IMR-90 (cell line): ENCODE results near the gene KDF1. TPM values are rescaled to one million over a fixed set of nuclear protein-coding genes. Genes with fewer than 3 reads are reported as not detected.

ENCODE experiments used
- ATAC-seq: fragments of 200-7000 bp; cut with Tn5 transposase; 2 replicates; pipeline ENCODE4 v1.9.1; 2020; ENCODE audit warnings: low read depth, mild to moderate bottlenecking, moderate library complexity
- BruUV-seq: library from RNA; stranded (reverse); fragments of 400-500 nt; replicated peaks from 2 replicates; lab custom pipeline; 2021; lab: Mats Ljungman, UMichigan
- CTCF ChIA-PET: fragments of 300-600 bp; formaldehyde crosslinking; extraction: SDS; loops from one replicate; lab custom pipeline; 2021; ENCODE audit warnings: antibody characterized with exemption; lab: Yijun Ruan, JAX
- POLR2A ChIA-PET: fragments of 300-600 bp; sonication (Branson Sonifier 250); formaldehyde crosslinking; loops from one replicate; lab custom pipeline; 2022; ENCODE audit warnings: antibody characterized with exemption; ENCODE audit not compliant: unreplicated experiment; lab: Charles Lee
- DNase-seq: peaks from one replicate; pipeline ENCODE4 v3.0.0; 2013
- H2AFZ ChIP-seq: replicated peaks from 2 replicates; pipeline ENCODE3; 2013; ENCODE audit warnings: low read length, mild to moderate bottlenecking; ENCODE audit not compliant: poor library complexity
- H2AK5ac ChIP-seq: 2 replicates; pipeline ENCODE4 v1.6.1; 2013; ENCODE audit warnings: low read depth, low read length, inconsistent platforms
- H2AK9ac ChIP-seq: replicated peaks from 2 replicates; pipeline ENCODE3; 2013; ENCODE audit warnings: mild to moderate bottlenecking, low read depth, low read length, moderate library complexity; ENCODE audit not compliant: poor library complexity
- H2BK120ac ChIP-seq: 2 replicates; pipeline ENCODE4 v1.6.1; 2013; ENCODE audit warnings: low read depth, low read length, inconsistent platforms
- H2BK15ac ChIP-seq: 3 replicates; pipeline ENCODE4 v1.6.1; 2013; ENCODE audit warnings: low read depth, low read length, inconsistent platforms
- H2BK20ac ChIP-seq: 2 replicates; pipeline ENCODE4 v1.6.1; 2013; ENCODE audit warnings: low read depth, mild to moderate bottlenecking, inconsistent platforms, low read length, moderate library complexity
- H2BK5ac ChIP-seq: 2 replicates; pipeline ENCODE4 v1.6.1; 2013; ENCODE audit warnings: mild to moderate bottlenecking, low read depth, low read length, inconsistent platforms; ENCODE audit not compliant: poor library complexity, severe bottlenecking
- H3K14ac ChIP-seq: replicated peaks from 2 replicates; pipeline ENCODE4 v1.6.1; 2013; ENCODE audit warnings: low read depth, low read length, inconsistent platforms
- H3K18ac ChIP-seq: 2 replicates; pipeline ENCODE4 v1.6.1; 2013; ENCODE audit warnings: low read depth, low read length, control low read depth
- H3K23ac ChIP-seq: 2 replicates; pipeline ENCODE4 v1.6.1; 2013; ENCODE audit warnings: low read depth, low read length, inconsistent platforms
- H3K27ac ChIP-seq: 2 replicates; pipeline ENCODE4 v1.5.1; 2013; ENCODE audit warnings: mild to moderate bottlenecking, control low read depth, low read length; ENCODE audit not compliant: insufficient read depth
- H3K27me3 ChIP-seq: 2 replicates; pipeline ENCODE4 v1.6.1; 2013; ENCODE audit warnings: low read length; ENCODE audit not compliant: control insufficient read depth, insufficient read depth
- H3K36me3 ChIP-seq: 2 replicates; pipeline ENCODE4 v1.6.1; 2013; ENCODE audit warnings: low read length, mixed read lengths; ENCODE audit not compliant: control insufficient read depth, insufficient read depth
- H3K4ac ChIP-seq: 2 replicates; pipeline ENCODE4 v1.6.1; 2013; ENCODE audit warnings: low read depth, low read length, inconsistent platforms
- H3K4me1 ChIP-seq: 2 replicates; pipeline ENCODE4 v1.6.1; 2013; ENCODE audit warnings: low read length, mixed read lengths; ENCODE audit not compliant: control insufficient read depth, insufficient read depth
- H3K4me2 ChIP-seq: 2 replicates; pipeline ENCODE4 v1.6.1; 2013; ENCODE audit warnings: low read depth, mild to moderate bottlenecking, control low read depth, low read length, moderate library complexity
- H3K4me3 ChIP-seq: 2 replicates; pipeline ENCODE4 v1.5.1; 2013; ENCODE audit warnings: low read depth, mild to moderate bottlenecking, control low read depth, low read length, moderate library complexity; ENCODE audit not compliant: insufficient read depth
- H3K56ac ChIP-seq: 2 replicates; pipeline ENCODE4 v1.6.1; 2013; ENCODE audit warnings: low read length, inconsistent platforms; ENCODE audit not compliant: insufficient read depth; ENCODE audit errors: extremely low read depth
- H3K79me1 ChIP-seq, 2 experiments: 2 replicates each; pipeline ENCODE4 v1.6.1; 2013; ENCODE audit warnings: low read length in 2 of 2, inconsistent platforms in 1 of 2, low read depth in 1 of 2
- H3K9ac ChIP-seq: 2 replicates; pipeline ENCODE4 v1.6.1; 2013; ENCODE audit warnings: low read depth, low read length, control low read depth
- H3K9me1 ChIP-seq: 2 replicates; pipeline ENCODE4 v1.6.1; 2013; ENCODE audit warnings: low read length, inconsistent platforms; ENCODE audit not compliant: insufficient read depth
- H3K9me3 ChIP-seq: 2 replicates; pipeline ENCODE4 v1.6.1; 2013; ENCODE audit warnings: low read length; ENCODE audit not compliant: control insufficient read depth, insufficient read depth
- H4K20me1 ChIP-seq: 2 replicates; pipeline ENCODE4 v1.6.1; 2013; ENCODE audit warnings: low read length, inconsistent platforms; ENCODE audit not compliant: insufficient read depth
- H4K5ac ChIP-seq: 2 replicates; pipeline ENCODE4 v1.6.1; 2013; ENCODE audit warnings: mild to moderate bottlenecking, low read depth, low read length, control low read depth
- H4K8ac ChIP-seq, 2 experiments: 2 replicates each; pipeline ENCODE4 v1.6.1; 2013; ENCODE audit warnings: low read depth in 2 of 2, low read length in 2 of 2, control low read depth in 1 of 2, inconsistent platforms in 1 of 2
- H4K91ac ChIP-seq: 2 replicates; pipeline ENCODE4 v1.6.1; 2013; ENCODE audit warnings: low read depth, low read length, inconsistent platforms; ENCODE audit not compliant: insufficient read depth
- BHLHE40 ChIP-seq: fragments of 150-350 bp; IDR thresholded peaks from 2 replicates; pipeline ENCODE4 v1.6.1; 2016; ENCODE audit warnings: mild to moderate bottlenecking, low read depth, low read length
- CEBPB ChIP-seq: IDR thresholded peaks from 2 replicates; pipeline ENCODE4 v1.6.1; 2012; ENCODE audit warnings: low read depth, low read length, improper control_type of control experiment
- CHD1 ChIP-seq: IDR thresholded peaks from 2 replicates; pipeline ENCODE4 v1.6.1; 2012; ENCODE audit warnings: low read depth, low read length, improper control_type of control experiment
- CTCF ChIP-seq: conservative IDR thresholded peaks from 2 replicates; pipeline ENCODE4 v1.5.1; 2012; ENCODE audit warnings: mild to moderate bottlenecking, low read depth, low read length, improper control_type of control experiment
- FOS ChIP-seq: fragments of 150-350 bp; IDR thresholded peaks from 2 replicates; pipeline ENCODE4 v1.6.1; 2016; ENCODE audit warnings: low read depth, low read length
- MAZ ChIP-seq: IDR thresholded peaks from 2 replicates; pipeline ENCODE4 v1.6.1; 2012; ENCODE audit warnings: low read depth, mild to moderate bottlenecking, low read length, improper control_type of control experiment, moderate library complexity, borderline replicate concordance
- MXI1 ChIP-seq: IDR thresholded peaks from 2 replicates; pipeline ENCODE4 v1.6.1; 2012; ENCODE audit warnings: low read depth, mild to moderate bottlenecking, low read length, moderate library complexity, borderline replicate concordance
- NFE2L2 ChIP-seq: fragments of 150-350 bp; IDR thresholded peaks from 2 replicates; pipeline ENCODE4 v1.6.1; 2016; ENCODE audit warnings: low read depth, mild to moderate bottlenecking, low read length
- RAD21 ChIP-seq: IDR thresholded peaks from 2 replicates; pipeline ENCODE4 v1.6.1; 2012; ENCODE audit warnings: low read length, improper control_type of control experiment
- RCOR1 ChIP-seq: IDR thresholded peaks from 2 replicates; pipeline ENCODE4 v1.6.1; 2012; ENCODE audit warnings: mild to moderate bottlenecking, low read length, improper control_type of control experiment; ENCODE audit not compliant: insufficient replicate concordance
- SMC3 ChIP-seq: fragments of 150-350 bp; IDR thresholded peaks from 2 replicates; pipeline ENCODE4 v1.6.1; 2016; ENCODE audit warnings: low read depth, mild to moderate bottlenecking, antibody characterized with exemption, low read length, moderate library complexity
- WGBS, 2 experiments: methylation state at CpG; one replicate each; pipeline versions ENCODE4 v1.1.5 to v1.1.7; 2013; ENCODE audit warnings: missing lambda C conversion rate in 2 of 2; ENCODE audit not compliant: insufficient read length in 1 of 2; ENCODE audit errors: extremely low coverage in 2 of 2; 5-methylcytosine and 5-hydroxymethylcytosine counted together
- dilution Hi-C: fragments of 300-500 bp; cut with HindIII; formaldehyde crosslinking; loops from one replicate; pipeline ENCODE4 v1.14.3; 2018; ENCODE audit warnings: low sequenced_read_pairs; ENCODE audit not compliant: unreplicated experiment
- in situ Hi-C: fragments of 300-500 bp; cut with MboI; formaldehyde crosslinking; loops from 3 replicates; pipeline ENCODE4 v1.14.3; 2019; ENCODE audit warnings: low sequenced_read_pairs, inconsistent platforms, mixed read lengths
- intact Hi-C: fragments of 100-400 bp; cut with micrococcal nuclease; formaldehyde crosslinking; loops from 2 replicates; pipeline ENCODE4 v1.10.0; 2022
- polyA plus RNA-seq, 3 experiments: library from polyadenylated mRNA; depleted of rRNA; stranded (reverse); fragments of >200 nt; gene quantifications; 2 replicates each; pipeline ENCODE4 v1.2.3, GENCODE V29; 2012; ENCODE audit warnings: low replicate concordance in 1 of 3
- total RNA-seq: library from RNA; depleted of rRNA; stranded (reverse); fragments of >200 nt; gene quantifications from 2 replicates; pipeline ENCODE4 v1.2.3, GENCODE V29; 2012
- TF ChIP-seq, protein P1 (sequence below): fragments of 150-350 bp; IDR thresholded peaks from 2 replicates; pipeline ENCODE4 v1.6.1; 2016; ENCODE audit warnings: low read depth, mild to moderate bottlenecking, low read length, moderate library complexity, borderline replicate concordance
- TF ChIP-seq, protein P2 (sequence below): fragments of 150-350 bp; IDR thresholded peaks from 2 replicates; pipeline ENCODE4 v1.6.1; 2017; ENCODE audit warnings: mild to moderate bottlenecking, antibody characterized with exemption, low read length, low read depth

KDF1 gene
- total and polyA plus RNA-seq, 2 of the 4 experiments (the other 2 are of a cell fraction), result not detected

DNA sequence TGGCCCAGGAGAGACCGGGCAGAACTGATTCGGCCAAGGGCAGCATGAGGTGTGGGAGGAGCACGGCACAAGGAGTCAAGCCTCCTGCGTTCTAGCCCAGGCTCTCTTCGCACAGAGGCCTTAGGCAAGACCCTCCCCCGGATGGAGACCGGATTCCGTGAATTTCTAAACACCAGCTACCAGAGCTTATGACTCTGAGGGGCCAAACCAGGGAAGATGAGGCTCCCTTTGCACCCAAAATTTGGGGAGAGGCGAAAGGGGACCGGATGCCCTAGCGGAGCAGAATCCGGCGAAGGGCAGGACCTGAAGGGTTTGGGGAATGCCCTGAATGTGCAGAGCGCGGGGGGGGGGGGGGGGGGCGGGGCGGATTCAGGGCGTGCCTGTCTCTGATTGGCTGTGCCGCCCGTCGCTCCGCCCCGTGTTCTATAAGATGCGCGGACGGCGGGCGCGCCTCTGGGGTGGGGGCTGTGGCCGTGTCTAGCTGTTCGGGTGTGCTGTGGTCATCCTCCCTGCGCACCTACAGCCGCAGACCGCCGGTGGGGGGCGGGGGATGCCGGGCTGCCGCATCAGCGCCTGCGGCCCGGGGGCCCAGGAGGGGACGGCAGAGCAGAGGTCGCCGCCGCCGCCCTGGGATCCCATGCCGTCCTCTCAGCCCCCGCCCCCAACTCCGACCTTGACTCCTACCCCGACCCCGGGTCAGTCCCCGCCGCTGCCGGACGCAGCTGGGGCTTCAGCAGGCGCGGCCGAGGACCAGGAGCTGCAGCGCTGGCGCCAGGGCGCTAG lies 33.2 kb upstream of the KDF1 start, which contains the start of gene TRNP1:
TRNP1 (plus strand) TSS at position 456 of the 783 bp plus-strand sequence; CDS start at position 551, 95 bp downstream.
- in situ Hi-C loops, result no loop called here
- TF ChIP-seq NFE2L2 (no peak), CHD1 (no peak), MAZ (peak; percentile 79; the same call in 1 of the 2 replicates), MXI1 (no peak), CTCF (no peak), BHLHE40 (no peak), RCOR1 (no peak), FOS (no peak), RAD21 (no peak), CEBPB (0 out of 2 replicates have a peak, but pooled peaks have one; percentile 21), SMC3 (no peak)
- TF ChIP-seq, protein P1, sequence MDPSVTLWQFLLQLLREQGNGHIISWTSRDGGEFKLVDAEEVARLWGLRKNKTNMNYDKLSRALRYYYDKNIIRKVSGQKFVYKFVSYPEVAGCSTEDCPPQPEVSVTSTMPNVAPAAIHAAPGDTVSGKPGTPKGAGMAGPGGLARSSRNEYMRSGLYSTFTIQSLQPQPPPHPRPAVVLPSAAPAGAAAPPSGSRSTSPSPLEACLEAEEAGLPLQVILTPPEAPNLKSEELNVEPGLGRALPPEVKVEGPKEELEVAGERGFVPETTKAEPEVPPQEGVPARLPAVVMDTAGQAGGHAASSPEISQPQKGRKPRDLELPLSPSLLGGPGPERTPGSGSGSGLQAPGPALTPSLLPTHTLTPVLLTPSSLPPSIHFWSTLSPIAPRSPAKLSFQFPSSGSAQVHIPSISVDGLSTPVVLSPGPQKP, result no peak
- TF ChIP-seq, protein P2, sequence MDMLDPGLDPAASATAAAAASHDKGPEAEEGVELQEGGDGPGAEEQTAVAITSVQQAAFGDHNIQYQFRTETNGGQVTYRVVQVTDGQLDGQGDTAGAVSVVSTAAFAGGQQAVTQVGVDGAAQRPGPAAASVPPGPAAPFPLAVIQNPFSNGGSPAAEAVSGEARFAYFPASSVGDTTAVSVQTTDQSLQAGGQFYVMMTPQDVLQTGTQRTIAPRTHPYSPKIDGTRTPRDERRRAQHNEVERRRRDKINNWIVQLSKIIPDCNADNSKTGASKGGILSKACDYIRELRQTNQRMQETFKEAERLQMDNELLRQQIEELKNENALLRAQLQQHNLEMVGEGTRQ, result peak; percentile 20; the same call in 1 of the 2 replicates

More for the DNA sequence above, 33.2 kb upstream of the KDF1 start, which contains the start of gene TRNP1:
- H3K79me1 ChIP-seq, result peaks cover 5 to 37% of the 10 kb centered on the region in 2 experiments; a peak in 3 of 4 replicates
- no peaks in the 10 kb centered on the region for H3K27me3 ChIP-seq
- peak within 1 kb of the TSS; percentile 74; the same call in 1 of the 2 replicates for H3K56ac ChIP-seq
- peak within 1 kb of the TSS; percentile 75 for H2BK20ac ChIP-seq
- dilution Hi-C loops (no loop called here), intact Hi-C loops (no loop called here)
- peak within 1 kb of the TSS; percentile 92 for H2BK120ac ChIP-seq
- H3K9me3 ChIP-seq, result no peaks in the 10 kb centered on the region
- H2BK5ac ChIP-seq, result peak within 1 kb of the TSS; percentile 91
- H3K9ac ChIP-seq, result peak within 1 kb of the TSS; percentile 91
- H3K4me2 ChIP-seq, result peak within 1 kb of the TSS; percentile 98
- peak within 1 kb of the TSS; percentile 27 for H4K5ac ChIP-seq
- H3K4ac ChIP-seq, result peak within 1 kb of the TSS; percentile 90
- WGBS, 2 experiments, result 0% methylated on average over 1 of the region's 61 CpGs; no CpG with 5 or more reads in 1 of the 2 experiments
- peak within 1 kb of the TSS; percentile 95 for H2AFZ ChIP-seq
- peak within 1 kb of the TSS; percentile 79 for H3K14ac ChIP-seq
- peaks cover 41% of the 10 kb centered on the region for H3K4me1 ChIP-seq
- CTCF ChIA-PET, result interaction anchor here (1.4 kb wide), 1 partner anchor 31 kb away, joined by 3 read pairs; no protein-coding TSS in a partner anchor
- peaks cover 30% of the 10 kb centered on the region for H4K20me1 ChIP-seq
- H2AK5ac ChIP-seq, result peak within 1 kb of the TSS; percentile 97
- peaks cover 10% of the 10 kb centered on the region; the same call in 1 of the 2 replicates for H3K36me3 ChIP-seq
- peak within 1 kb of the TSS; percentile 78 for H3K18ac ChIP-seq
- H3K27ac ChIP-seq, result peak within 1 kb of the TSS; percentile 88
- peak within 1 kb of the TSS; percentile 82; the same call in 2 of the 3 replicates for H2BK15ac ChIP-seq
- peak within 1 kb of the TSS; percentile 95 for H3K4me3 ChIP-seq
- peak within 1 kb of the TSS; percentile 95 for H2AK9ac ChIP-seq
- ATAC-seq (peak; percentile 70), DNase-seq (peak; percentile 78)
- H4K8ac ChIP-seq, result peak within 1 kb of the TSS; percentile 66 to 91
- H4K91ac ChIP-seq, result peak within 1 kb of the TSS; percentile 90
- POLR2A ChIA-PET, result interaction anchor here (0.6 kb wide), 1 partner anchor 39 kb away, joined by 3 read pairs; no protein-coding TSS in a partner anchor
- BruUV-seq, result no TSS peak
- H3K9me1 ChIP-seq, result peaks cover 17% of the 10 kb centered on the region
- peak within 1 kb of the TSS; percentile 46 for H3K23ac ChIP-seq
